ENCODE measurements around the gene TMEM201.

TMEM201 gene

DNA sequence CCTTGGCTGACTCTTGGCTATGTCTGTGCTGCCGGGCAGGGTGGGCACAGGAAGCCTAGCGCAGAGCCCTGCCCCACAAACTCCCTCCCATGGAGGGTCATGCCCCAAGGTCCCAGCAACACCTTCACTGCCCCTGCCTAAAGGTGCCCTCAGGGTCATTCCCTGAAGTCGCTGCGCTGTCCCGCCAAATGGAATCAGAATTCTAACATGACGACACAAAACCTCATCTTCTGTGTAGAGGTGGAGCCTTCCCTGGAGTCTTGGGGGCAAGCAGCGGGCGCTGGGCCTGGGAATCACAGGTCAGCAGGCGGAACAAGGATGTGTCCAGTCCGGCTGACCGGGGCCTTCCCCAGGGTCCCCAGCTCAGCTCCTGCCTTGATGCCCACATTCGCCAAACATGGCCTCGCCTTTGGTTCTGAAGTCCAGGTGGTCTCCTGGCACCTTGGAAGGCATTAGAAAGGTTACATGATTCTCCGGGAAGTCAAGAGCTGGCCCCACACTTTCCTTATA is 17.3 kb downstream of the TMEM201 start:
- H3K4me2 ChIP-seq (ENCODE audit: low read depth, low read length): no peak overlapping the region
- H3K9me2 ChIP-seq (replicated peaks; ENCODE audit: insufficient read depth, low read length): no peaks in the 10 kb centered on the region
- no peak overlapping the region for H3K9ac ChIP-seq (ENCODE audit: low read length)
- H3F3A ChIP-seq (ENCODE audit: insufficient read depth, low read length): no peaks in the 10 kb centered on the region
- no peak for TF ChIP-seq EZH2 (optimal IDR thresholded peaks at IDR 0.05; ENCODE audit: low read depth, low read length)
- TF ChIP-seq, protein P1, sequence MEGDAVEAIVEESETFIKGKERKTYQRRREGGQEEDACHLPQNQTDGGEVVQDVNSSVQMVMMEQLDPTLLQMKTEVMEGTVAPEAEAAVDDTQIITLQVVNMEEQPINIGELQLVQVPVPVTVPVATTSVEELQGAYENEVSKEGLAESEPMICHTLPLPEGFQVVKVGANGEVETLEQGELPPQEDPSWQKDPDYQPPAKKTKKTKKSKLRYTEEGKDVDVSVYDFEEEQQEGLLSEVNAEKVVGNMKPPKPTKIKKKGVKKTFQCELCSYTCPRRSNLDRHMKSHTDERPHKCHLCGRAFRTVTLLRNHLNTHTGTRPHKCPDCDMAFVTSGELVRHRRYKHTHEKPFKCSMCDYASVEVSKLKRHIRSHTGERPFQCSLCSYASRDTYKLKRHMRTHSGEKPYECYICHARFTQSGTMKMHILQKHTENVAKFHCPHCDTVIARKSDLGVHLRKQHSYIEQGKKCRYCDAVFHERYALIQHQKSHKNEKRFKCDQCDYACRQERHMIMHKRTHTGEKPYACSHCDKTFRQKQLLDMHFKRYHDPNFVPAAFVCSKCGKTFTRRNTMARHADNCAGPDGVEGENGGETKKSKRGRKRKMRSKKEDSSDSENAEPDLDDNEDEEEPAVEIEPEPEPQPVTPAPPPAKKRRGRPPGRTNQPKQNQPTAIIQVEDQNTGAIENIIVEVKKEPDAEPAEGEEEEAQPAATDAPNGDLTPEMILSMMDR (IDR thresholded peaks at IDR 0.05; ENCODE audit: low read length): no peak
- no peak for TF ChIP-seq EZH2phosphoT487 (IDR thresholded peaks at IDR 0.05; ENCODE audit: low read length)
- no peaks in the 10 kb centered on the region for H3K27me3 ChIP-seq (replicated peaks; ENCODE audit: insufficient read depth, low read length)
- no peak overlapping the region for H3K27ac ChIP-seq (ENCODE audit: low read length)
- no peaks in the 10 kb centered on the region for H3K79me2 ChIP-seq (ENCODE audit: low read length)
- no peaks in the 10 kb centered on the region for H3K36me3 ChIP-seq (replicated peaks; ENCODE audit: insufficient read depth, low read length)
- H3K4me1 ChIP-seq (ENCODE audit: low read length): no peaks in the 10 kb centered on the region
- H2AFZ ChIP-seq (ENCODE audit: low read length): no peak overlapping the region
- no peak for DNase-seq
- H4K20me1 ChIP-seq (ENCODE audit: insufficient read depth, low read length): no peaks in the 10 kb centered on the region
- H3K4me3 ChIP-seq (ENCODE audit: low read length): no peak overlapping the region
- no peaks in the 10 kb centered on the region for H3K9me3 ChIP-seq (replicated peaks; ENCODE audit: insufficient read depth, low read length)

DNA sequence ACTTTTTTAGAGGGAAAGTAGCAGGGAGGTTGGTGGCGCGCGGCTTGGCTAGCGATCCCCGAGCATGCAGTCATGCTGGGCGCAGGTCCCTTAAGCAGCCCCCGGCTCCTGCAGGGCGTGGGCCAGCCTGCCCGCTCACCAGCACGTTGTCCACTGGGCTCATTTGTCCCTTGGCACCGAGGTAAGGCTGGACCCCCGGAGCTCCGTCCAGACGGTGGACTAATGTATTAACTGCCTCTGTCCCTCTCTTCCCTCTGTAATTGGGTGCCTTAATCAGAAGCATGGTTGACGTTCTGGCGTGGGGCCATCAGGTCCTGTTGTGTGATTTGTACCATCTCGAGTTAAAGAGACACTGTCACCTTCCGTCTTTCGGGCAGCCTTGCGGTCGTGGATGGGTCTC is 17.7 kb downstream of the TMEM201 start:
- no peaks in the 10 kb centered on the region for H3K27me3 ChIP-seq (replicated peaks; ENCODE audit: insufficient read depth, low read length)
- no peaks in the 10 kb centered on the region for H3K4me1 ChIP-seq (ENCODE audit: low read length)
- H3K4me3 ChIP-seq (ENCODE audit: low read length): no peak overlapping the region
- no peaks in the 10 kb centered on the region for H3F3A ChIP-seq (ENCODE audit: insufficient read depth, low read length)
- H3K9me2 ChIP-seq (replicated peaks; ENCODE audit: insufficient read depth, low read length): no peaks in the 10 kb centered on the region
- H3K9ac ChIP-seq (ENCODE audit: low read length): no peak overlapping the region
- no peak overlapping the region for H3K4me2 ChIP-seq (ENCODE audit: low read depth, low read length)
- TF ChIP-seq, protein P1 (IDR thresholded peaks at IDR 0.05; ENCODE audit: low read length): no peak
- TF ChIP-seq EZH2 (optimal IDR thresholded peaks at IDR 0.05; ENCODE audit: low read depth, low read length) (no peak), EZH2phosphoT487 (IDR thresholded peaks at IDR 0.05; ENCODE audit: low read length) (no peak)
- no peak for DNase-seq
- H4K20me1 ChIP-seq (ENCODE audit: insufficient read depth, low read length): no peaks in the 10 kb centered on the region
- no peaks in the 10 kb centered on the region for H3K79me2 ChIP-seq (ENCODE audit: low read length)
- H2AFZ ChIP-seq (ENCODE audit: low read length): no peak overlapping the region
- no peaks in the 10 kb centered on the region for H3K9me3 ChIP-seq (replicated peaks; ENCODE audit: insufficient read depth, low read length)
- no peak overlapping the region for H3K27ac ChIP-seq (ENCODE audit: low read length)
- H3K36me3 ChIP-seq (replicated peaks; ENCODE audit: insufficient read depth, low read length): no peaks in the 10 kb centered on the region

DNA sequence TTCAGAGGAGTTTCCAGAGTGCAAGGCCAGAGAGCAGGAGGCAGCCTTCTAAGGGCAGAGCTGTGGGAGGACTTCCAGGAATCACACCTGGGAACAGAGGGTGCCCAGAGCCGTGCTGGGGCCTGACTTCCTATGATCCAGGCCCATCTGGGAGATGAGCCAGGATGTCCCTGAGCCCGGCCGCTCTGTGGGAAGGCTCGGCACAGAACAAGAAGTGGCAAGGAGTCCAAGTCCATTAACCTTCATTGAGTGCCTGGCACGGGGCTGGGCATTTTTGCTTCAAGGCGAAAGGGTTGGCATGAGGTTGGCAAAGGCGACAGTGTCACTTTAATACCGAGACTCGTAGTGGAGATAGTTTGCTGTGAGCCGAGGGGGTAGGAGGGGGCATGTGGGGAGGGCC is 18.2 kb downstream of the TMEM201 start:
- H3K36me3 ChIP-seq (replicated peaks; ENCODE audit: insufficient read depth, low read length): no peaks in the 10 kb centered on the region
- no peaks in the 10 kb centered on the region for H3F3A ChIP-seq (ENCODE audit: insufficient read depth, low read length)
- H3K9ac ChIP-seq (ENCODE audit: low read length): no peak overlapping the region
- H3K4me1 ChIP-seq (ENCODE audit: low read length): no peaks in the 10 kb centered on the region
- no peak for TF ChIP-seq EZH2phosphoT487 (IDR thresholded peaks at IDR 0.05; ENCODE audit: low read length)
- TF ChIP-seq, protein P1 (IDR thresholded peaks at IDR 0.05; ENCODE audit: low read length): no peak
- TF ChIP-seq EZH2 (optimal IDR thresholded peaks at IDR 0.05; ENCODE audit: low read depth, low read length): no peak
- no peaks in the 10 kb centered on the region for H3K9me2 ChIP-seq (replicated peaks; ENCODE audit: insufficient read depth, low read length)
- no peak overlapping the region for H3K4me2 ChIP-seq (ENCODE audit: low read depth, low read length)
- no peaks in the 10 kb centered on the region for H3K9me3 ChIP-seq (replicated peaks; ENCODE audit: insufficient read depth, low read length)
- no peak overlapping the region for H3K4me3 ChIP-seq (ENCODE audit: low read length)
- H3K79me2 ChIP-seq (ENCODE audit: low read length): no peaks in the 10 kb centered on the region
- no peak overlapping the region for H2AFZ ChIP-seq (ENCODE audit: low read length)
- no peaks in the 10 kb centered on the region for H4K20me1 ChIP-seq (ENCODE audit: insufficient read depth, low read length)
- H3K27ac ChIP-seq (ENCODE audit: low read length): no peak overlapping the region
- DNase-seq: no peak
- H3K27me3 ChIP-seq (replicated peaks; ENCODE audit: insufficient read depth, low read length): no peaks in the 10 kb centered on the region

All from MM.1S (cell line).